A673 (cell line): ENCODE data around the gene MB21D2. TPM values are rescaled to one million over a fixed set of nuclear protein-coding genes. Genes with fewer than 3 reads are reported as not detected.
A peak's percentile ranks its signal among the peaks of the same experiment; 100 is the strongest.

ENCODE experiments used
- BruUV-seq: library from RNA; stranded (reverse); fragments of 400-500 nt; replicated peaks from 2 replicates; lab custom pipeline; 2021; lab: Mats Ljungman, UMichigan
- CTCF ChIA-PET: fragments of 300-600 bp; sonication (Branson Sonifier 250); formaldehyde crosslinking; loops from one replicate; lab custom pipeline; 2022; ENCODE audit warnings: antibody characterized with exemption; lab: Charles Lee
- POLR2A ChIA-PET: fragments of 300-600 bp; sonication (Branson Sonifier 250); formaldehyde crosslinking; loops from one replicate; lab custom pipeline; 2022; ENCODE audit warnings: antibody characterized with exemption; ENCODE audit not compliant: low non-redundant PET; lab: Charles Lee
- DNase-seq: peaks from one replicate; pipeline ENCODE4 v3.0.0-alpha.2; 2015; ENCODE audit warnings: low spot score
- H3K27ac ChIP-seq: fragments of 200-600 bp; sonication (generic); 2 replicates; pipeline ENCODE4 v1.5.1; 2016; ENCODE audit warnings: mixed run types, low read depth, mild to moderate bottlenecking, mixed read lengths, antibody characterized with exemption, low read length; ENCODE audit not compliant: poor library complexity, severe bottlenecking
- H3K27me3 ChIP-seq: fragments of 200-600 bp; sonication (generic); replicated peaks from 2 replicates; pipeline ENCODE4 v1.6.1; 2017; ENCODE audit warnings: mixed run types, low read depth, mild to moderate bottlenecking, mixed read lengths, antibody characterized with exemption, low read length; ENCODE audit not compliant: insufficient read depth, poor library complexity
- H3K36me3 ChIP-seq: fragments of 200-600 bp; sonication (generic); 2 replicates; pipeline ENCODE4 v1.6.1; 2016; ENCODE audit warnings: mixed run types, mild to moderate bottlenecking, mixed read lengths, antibody characterized with exemption, low read length; ENCODE audit not compliant: insufficient read depth, poor library complexity, severe bottlenecking
- H3K4me1 ChIP-seq: fragments of 200-600 bp; sonication (generic); 2 replicates; pipeline ENCODE4 v1.6.1; 2017; ENCODE audit warnings: mixed run types, mild to moderate bottlenecking, mixed read lengths, antibody characterized with exemption, low read length; ENCODE audit not compliant: insufficient read depth, poor library complexity, severe bottlenecking
- H3K4me3 ChIP-seq: fragments of 200-600 bp; sonication (generic); 2 replicates; pipeline ENCODE4 v1.5.1; 2016; ENCODE audit warnings: low read depth, mixed run types, mild to moderate bottlenecking, mixed read lengths, low read length; ENCODE audit not compliant: poor library complexity, severe bottlenecking
- H3K9me3 ChIP-seq: fragments of 200-600 bp; sonication (generic); 2 replicates; pipeline ENCODE4 v1.6.1; 2016; ENCODE audit warnings: mixed run types, low read depth, mild to moderate bottlenecking, mixed read lengths, antibody characterized with exemption, low read length; ENCODE audit not compliant: poor library complexity, severe bottlenecking
- EZH2 ChIP-seq: fragments of 200-600 bp; sonication (generic); IDR thresholded peaks from 2 replicates; pipeline ENCODE4 v1.6.1; 2017; ENCODE audit warnings: borderline replicate concordance, low read depth, mild to moderate bottlenecking, mixed read lengths, antibody characterized with exemption, low read length; ENCODE audit not compliant: poor library complexity, severe bottlenecking
- intact Hi-C: fragments of 100-400 bp; cut with micrococcal nuclease; formaldehyde crosslinking; loops from one replicate; pipeline ENCODE4 v1.10.0; 2022; ENCODE audit not compliant: unreplicated experiment
- total RNA-seq: library from RNA; stranded (reverse); gene quantifications from 2 replicates; pipeline ENCODE4 v1.2.3, GENCODE V29; 2021
- TF ChIP-seq, protein P1 (sequence below): fragments of 300-800, 200-600 bp; sonication (generic); conservative IDR thresholded peaks from 2 replicates; pipeline ENCODE4 v1.5.1; 2017; ENCODE audit warnings: low read depth, mild to moderate bottlenecking, antibody characterized with exemption, low read length, moderate library complexity, mixed read lengths

MB21D2 gene
- total RNA-seq, 1 experiment from 2014 or later, result 8.1 TPM

- CTCF ChIA-PET, result no interaction called here
Observed at GRCh38 chr3:192896208-192896607, 21.4 kb downstream of the MB21D2 start.

GRCh38 chr3:192894676-192895075, 23.0 kb downstream of the MB21D2 start:
- intact Hi-C loops, result no loop called here
- Histone ChIP-seq H3K36me3 (no peaks in the 10 kb centered on the region), H3K27ac (no peak overlapping the region), H3K9me3 (no peaks in the 10 kb centered on the region), H3K4me1 (peaks cover 20% of the 10 kb centered on the region), H3K4me3 (no peak overlapping the region), H3K27me3 (no peaks in the 10 kb centered on the region)
- POLR2A ChIA-PET, result no interaction called here
- TF ChIP-seq, protein P1, sequence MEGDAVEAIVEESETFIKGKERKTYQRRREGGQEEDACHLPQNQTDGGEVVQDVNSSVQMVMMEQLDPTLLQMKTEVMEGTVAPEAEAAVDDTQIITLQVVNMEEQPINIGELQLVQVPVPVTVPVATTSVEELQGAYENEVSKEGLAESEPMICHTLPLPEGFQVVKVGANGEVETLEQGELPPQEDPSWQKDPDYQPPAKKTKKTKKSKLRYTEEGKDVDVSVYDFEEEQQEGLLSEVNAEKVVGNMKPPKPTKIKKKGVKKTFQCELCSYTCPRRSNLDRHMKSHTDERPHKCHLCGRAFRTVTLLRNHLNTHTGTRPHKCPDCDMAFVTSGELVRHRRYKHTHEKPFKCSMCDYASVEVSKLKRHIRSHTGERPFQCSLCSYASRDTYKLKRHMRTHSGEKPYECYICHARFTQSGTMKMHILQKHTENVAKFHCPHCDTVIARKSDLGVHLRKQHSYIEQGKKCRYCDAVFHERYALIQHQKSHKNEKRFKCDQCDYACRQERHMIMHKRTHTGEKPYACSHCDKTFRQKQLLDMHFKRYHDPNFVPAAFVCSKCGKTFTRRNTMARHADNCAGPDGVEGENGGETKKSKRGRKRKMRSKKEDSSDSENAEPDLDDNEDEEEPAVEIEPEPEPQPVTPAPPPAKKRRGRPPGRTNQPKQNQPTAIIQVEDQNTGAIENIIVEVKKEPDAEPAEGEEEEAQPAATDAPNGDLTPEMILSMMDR, result no peak
- TF ChIP-seq EZH2, result no peak
- no TSS peak for BruUV-seq
- no peak for DNase-seq
- CTCF ChIA-PET, result no interaction called here

More at GRCh38 chr3:192896208-192896607, 21.4 kb downstream of the MB21D2 start:
- no peak for TF ChIP-seq EZH2
- TF ChIP-seq, protein P1, result no peak
- Histone ChIP-seq H3K27me3 (no peaks in the 10 kb centered on the region), H3K36me3 (no peaks in the 10 kb centered on the region), H3K4me1 (peaks cover 11% of the 10 kb centered on the region), H3K9me3 (no peaks in the 10 kb centered on the region), H3K4me3 (no peak overlapping the region), H3K27ac (no peak overlapping the region)
- POLR2A ChIA-PET, result no interaction called here
- DNase-seq, result no peak
- intact Hi-C loops, result no loop called here
- no TSS peak for BruUV-seq

- TF ChIP-seq, protein P1, result no peak
- no peak for TF ChIP-seq EZH2
- Histone ChIP-seq H3K27me3 (no peaks in the 10 kb centered on the region), H3K36me3 (no peaks in the 10 kb centered on the region), H3K4me3 (no peak overlapping the region), H3K9me3 (no peaks in the 10 kb centered on the region), H3K4me1 (peaks cover 34% of the 10 kb centered on the region), H3K27ac (no peak overlapping the region)
- ChIA-PET POLR2A (interaction anchor here (0.7 kb wide), 1 partner anchor 12 kb away, joined by 3 read pairs; no protein-coding TSS in a partner anchor), CTCF (no interaction called here)
- intact Hi-C loops, result no loop called here
- BruUV-seq, result no TSS peak
- DNase-seq, result peak; percentile 66
Observed at GRCh38 chr3:192892981-192893700, 24.5 kb downstream of the MB21D2 start.
